HL-60/S4 (cell line): ENCODE data around the gene ZNF322.

ENCODE experiments used
- in situ Hi-C: fragments of 300-500 bp; cut with MboI; formaldehyde crosslinking; loops from 2 replicates; pipeline ENCODE4 v1.14.3; 2022; ENCODE audit warnings: low sequenced_read_pairs

The ZNF322 gene

DNA sequence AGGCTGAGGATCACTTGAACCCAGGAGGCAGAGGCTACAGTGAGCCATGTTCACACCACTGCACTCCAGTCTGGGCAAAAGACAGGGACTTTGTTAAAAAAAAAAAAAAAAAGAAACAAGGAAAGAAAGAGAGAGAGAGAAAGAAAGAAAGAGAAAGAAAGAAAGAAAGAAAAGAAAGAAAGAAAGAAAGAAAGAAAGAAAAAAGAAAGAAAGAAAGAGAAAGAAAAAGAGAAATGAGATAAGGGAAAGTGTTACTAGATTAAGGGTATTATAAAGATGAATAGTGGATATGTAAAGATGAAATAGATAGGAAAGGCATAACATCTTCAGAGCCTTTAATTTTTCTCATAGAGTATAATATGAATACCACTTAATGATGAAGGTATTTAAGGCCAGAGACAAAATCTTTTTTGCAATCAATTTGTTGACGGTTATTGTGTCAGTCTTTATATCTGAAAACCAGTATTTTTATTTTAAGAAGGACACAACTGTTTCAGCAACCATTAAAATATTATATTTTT is 36.1 kb downstream of the ZNF322 start:
- in situ Hi-C loops: loop anchor here (25.0 kb wide), 1 partner anchor 464 kb away; no protein-coding TSS in a partner anchor

DNA sequence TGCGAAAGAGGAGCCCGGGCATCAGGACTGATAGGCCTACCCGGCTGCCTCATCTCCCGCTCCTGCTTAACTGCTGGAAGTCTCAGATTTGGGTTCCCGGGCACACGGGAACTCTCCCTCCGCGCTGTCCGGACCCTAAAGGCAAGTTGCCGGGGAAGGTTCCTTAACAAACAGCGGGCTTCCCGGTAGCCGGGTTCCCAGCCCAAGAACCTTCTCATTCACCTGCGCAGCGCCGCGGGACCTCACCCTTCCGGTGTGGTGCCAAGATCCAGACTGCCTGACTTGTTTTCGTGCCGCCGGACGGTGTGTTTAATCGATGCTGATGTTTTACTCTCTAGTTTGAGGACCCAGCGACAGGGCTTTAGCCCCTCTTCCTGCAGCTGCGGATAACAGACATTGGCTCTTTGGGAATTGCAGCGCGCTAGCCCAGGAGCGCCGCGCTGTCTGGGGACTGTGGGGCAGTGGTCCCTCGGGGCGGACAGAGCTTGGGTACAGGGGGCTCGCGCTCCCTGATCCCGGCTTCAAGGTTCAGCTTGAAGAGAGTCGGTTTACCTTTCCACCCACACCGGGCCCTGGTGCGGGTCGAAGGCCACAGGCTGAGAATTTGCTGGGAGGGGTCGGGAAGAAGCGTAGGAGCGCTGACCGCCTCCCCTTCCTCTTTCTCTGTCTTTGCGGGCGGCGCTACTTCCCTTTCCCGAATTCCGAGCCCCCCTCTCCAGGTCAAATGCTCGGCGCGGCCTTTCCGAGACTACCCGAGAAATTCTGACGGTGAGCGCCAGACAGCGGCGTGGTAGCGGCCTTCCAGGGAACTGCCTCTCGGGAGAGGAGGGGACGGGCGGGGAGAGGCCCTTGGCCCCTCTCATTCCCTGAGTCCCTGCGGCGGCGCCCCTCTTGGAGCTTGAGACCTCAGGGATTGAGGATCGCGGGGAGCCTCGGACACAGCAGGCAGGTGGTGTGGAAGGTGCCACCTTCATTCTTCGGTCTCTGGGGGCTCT is 45.6 kb downstream of the ZNF322 start:
- in situ Hi-C loops: loop anchor here (25.0 kb wide), 1 partner anchor 473 kb away; no protein-coding TSS in a partner anchor

DNA sequence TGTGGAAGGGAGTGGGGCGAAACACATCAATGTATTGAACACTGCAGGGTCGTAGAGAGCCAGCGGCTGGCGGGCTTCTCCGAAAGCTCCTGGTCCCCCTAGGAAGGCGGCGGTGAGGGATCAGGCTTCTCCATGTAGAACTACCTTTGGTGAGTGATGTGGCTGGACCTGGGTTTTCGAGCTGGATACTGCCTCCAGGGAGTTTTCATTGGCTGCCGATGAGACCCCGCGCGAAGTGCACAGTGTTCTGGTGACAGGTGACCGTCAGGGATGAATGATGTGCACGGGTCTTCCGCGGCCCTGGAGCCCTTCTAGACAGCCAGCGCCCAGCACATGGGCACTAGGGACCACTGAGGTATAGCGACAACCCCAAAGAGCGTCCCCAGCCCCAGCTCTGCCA is 46.3 kb downstream of the ZNF322 start:
- in situ Hi-C loops: loop anchor here (25.0 kb wide), 1 partner anchor 474 kb away; no protein-coding TSS in a partner anchor

DNA sequence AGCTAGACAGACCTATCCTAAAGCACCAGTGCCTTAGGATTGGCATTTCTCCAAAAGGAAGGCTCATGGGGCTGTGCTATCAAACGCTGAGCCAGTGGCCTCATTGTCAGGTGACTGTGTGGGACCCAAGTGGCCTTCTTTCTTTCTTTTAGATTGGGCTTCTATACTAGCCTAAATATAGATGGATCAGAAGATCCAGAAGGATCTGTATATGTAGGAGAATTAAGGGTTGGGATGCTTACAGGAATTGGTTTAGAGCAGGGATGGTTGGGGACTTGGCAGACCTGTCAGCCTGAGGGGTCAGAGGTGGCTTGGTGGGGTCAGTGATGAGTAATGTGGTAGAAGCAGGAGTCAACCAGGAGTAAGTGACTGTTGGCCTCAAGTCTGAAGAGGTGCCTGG is 47.9 kb downstream of the ZNF322 start:
- in situ Hi-C loops: loop anchor here (25.0 kb wide), 1 partner anchor 476 kb away; no protein-coding TSS in a partner anchor

DNA sequence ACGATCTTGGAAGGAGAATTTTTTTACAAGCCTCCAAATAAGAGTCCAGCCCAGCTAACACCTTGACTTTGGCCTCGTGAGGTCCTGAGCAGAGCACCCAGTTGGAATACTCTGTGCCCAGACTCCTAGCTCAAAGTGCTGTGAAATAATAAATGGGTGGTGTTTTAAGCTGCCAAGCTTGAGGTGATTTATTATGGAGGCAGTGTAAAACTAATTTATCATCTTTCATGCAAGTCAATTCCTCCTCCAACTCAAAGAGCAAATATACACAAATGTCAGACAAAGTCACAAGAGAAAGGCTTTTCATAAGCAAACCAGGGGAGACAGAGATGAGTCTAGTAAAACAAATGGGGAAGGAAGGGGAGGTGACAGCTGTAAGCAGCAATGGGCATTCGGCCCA is 50.1 kb downstream of the ZNF322 start:
- in situ Hi-C loops: loop anchor here (25.0 kb wide), 1 partner anchor 478 kb away; no protein-coding TSS in a partner anchor

DNA sequence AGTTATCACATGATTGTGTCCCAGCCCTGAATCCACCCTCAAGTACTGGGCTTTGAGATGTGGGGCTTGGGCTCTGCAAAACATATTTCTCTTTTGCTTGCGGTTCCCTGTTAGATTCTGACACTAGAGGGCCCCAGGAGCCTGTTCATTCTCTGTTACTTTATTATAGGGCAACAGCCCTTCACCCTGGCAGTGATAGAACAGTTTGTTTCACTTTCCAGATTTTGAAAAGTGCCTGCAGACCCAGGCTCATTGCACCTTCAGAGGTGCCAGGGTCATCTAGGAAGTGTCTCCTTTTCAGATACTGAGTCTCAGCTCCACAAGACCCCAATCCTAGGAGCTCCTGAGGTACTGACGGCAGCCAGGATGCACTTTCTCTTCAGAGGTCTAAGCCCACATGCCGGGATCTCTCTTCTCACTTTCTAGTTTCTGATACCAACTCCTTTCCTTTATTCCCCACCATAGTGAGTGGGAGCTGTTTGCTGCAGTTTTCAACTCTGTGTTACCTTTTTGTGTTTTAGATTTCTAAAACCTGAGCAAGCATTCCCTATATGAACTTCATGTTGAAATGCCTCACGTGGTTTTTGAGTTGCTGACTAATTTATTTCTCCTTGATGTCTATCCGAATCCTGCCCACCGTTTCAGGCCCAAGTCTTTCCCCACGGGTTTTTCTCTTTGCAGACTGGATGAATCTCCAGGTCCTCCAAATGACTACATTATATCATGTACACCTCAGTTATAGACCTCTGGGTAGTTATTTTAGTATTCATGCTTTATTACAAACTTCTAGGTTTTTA is 51.9 kb downstream of the ZNF322 start:
- in situ Hi-C loops: loop anchor here (25.0 kb wide), 1 partner anchor 480 kb away; no protein-coding TSS in a partner anchor

DNA sequence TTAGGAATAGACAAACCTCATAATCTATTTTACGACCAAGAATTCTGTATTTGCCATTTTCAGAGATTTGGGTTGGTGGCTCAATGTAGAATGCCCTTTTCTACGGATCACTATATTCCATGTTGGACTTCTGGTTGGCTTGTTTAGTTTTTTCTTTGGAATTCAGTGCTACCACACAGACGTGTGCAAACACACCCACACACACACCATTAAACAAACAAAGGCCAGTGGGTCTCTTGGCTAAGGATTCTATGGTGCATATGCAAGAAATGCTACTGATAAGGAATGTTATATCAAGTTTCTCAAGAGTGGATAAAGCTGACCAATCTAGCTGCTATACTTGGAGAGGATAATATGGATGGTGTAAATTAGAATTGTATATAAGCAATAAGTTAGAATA is 54.7 kb downstream of the ZNF322 start:
- in situ Hi-C loops: loop anchor here (25.0 kb wide), 1 partner anchor 483 kb away; no protein-coding TSS in a partner anchor

DNA sequence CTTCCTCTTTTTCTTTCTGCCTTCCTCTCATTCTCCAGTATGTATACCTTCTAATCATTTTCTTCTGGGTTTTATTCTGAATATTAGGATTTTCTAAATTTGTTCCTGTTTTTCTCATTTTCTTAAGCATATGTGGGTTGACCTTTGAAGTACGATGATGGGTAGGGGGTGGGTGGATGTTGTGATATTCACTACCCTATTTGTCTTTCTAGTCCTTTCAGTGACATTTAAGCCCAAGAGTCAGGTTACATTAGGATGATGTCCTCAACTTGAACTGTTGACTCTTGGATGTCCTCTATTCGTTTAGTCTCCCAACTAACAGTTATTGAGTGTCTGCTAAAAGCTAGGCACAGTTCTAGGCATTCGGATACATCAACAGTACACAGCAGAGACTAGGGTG is 55.5 kb downstream of the ZNF322 start:
- in situ Hi-C loops: loop anchor here (25.0 kb wide), 1 partner anchor 483 kb away; no protein-coding TSS in a partner anchor

DNA sequence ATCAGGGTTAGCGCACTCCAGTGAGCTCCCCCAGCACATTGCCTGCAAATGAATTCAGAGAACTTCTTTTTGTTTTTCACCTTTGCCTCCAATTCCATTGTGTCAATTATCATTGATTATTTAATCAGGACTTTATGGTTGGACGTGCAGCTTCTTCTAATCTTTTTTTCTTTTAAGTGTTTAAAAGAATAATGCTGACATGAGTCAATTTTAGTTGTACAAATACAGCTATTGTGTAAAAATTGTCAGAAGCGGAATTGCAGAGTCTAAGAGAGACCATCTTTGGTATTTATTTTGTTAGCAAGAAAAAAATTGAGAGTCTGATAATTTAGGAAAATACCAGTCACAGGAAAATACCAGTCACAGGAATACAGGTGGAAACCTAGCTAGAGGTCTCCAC is 57.3 kb downstream of the ZNF322 start:
- in situ Hi-C loops: loop anchor here (25.0 kb wide), 1 partner anchor 485 kb away; no protein-coding TSS in a partner anchor

DNA sequence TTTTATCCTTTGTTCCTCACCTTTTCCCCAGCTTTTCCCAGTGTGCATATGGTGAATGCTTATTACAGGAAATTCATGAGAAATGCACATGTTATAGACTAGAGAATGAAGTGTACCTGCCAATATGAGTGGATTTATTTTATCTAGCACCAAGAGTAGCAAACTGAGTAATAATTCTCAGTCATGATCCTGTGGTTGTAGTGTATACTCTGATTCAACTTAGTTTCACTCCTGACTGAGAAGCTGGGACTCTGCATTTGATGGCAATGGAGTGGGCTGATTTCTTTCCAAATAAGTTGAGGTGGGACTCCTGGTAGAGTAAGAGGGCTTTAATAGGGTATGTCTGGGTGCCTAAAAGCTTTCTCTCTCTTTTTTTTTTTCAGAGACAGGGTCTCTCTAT is 58.8 kb downstream of the ZNF322 start:
- in situ Hi-C loops: loop anchor here (25.0 kb wide), 1 partner anchor 487 kb away; no protein-coding TSS in a partner anchor

DNA sequence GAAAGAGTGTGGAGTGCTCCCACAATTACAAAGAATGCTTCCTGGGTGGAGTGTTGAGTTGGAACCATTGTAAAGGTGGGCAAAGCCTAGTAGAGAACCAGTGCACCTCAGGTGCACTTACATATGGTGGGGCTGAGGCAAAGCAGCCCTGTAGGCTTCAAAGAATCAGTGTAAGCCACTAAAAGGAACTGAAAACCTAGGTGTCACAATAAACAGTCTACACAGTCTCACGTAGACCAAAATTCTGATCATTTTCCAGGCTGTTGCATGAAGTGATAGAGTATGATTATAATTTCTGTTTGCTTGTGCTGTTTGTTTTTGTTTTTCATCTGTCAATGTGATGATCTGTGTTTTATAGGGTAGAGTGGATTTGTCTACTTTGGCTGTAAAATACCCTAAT is 60.0 kb downstream of the ZNF322 start:
- in situ Hi-C loops: no loop called here

DNA sequence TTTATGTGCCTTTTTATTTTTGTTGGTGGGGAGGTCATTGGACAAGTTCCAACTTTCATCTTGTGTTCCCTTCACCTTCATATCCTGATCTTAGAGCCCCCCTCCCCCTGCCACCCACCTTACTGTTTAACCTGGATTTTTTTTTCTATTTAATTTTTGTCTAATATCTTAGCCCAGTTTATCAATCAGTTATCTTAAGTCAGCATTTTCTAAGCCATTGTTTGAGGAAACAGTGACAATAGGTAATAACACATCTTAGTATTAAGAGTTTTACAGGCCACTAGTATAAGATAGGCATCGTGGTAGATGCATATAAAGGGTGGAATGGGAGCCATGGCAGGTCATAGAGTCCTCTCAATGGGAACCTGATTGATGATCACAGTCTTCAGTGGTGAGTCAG is 60.4 kb downstream of the ZNF322 start:
- in situ Hi-C loops: no loop called here

DNA sequence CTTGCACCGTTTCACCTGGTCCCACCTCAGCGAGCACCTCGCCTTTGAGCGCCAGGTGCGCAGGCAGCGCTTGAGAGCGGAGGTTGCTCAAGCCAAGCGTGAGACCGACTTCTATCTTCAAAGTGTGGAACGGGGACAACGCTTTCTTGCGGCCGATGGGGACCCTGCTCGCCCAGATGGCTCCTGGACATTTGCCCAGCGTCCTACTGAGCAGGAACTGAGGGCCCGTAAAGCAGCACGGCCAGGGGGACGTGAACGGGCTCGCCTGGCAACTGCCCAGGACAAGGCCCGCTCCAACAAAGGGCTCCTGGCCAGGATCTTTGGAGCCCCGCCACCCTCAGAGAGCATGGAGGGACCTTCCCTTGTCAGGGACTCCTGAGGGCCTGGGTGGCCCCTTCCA is 61.3 kb downstream of the ZNF322 start:
- in situ Hi-C loops: no loop called here

DNA sequence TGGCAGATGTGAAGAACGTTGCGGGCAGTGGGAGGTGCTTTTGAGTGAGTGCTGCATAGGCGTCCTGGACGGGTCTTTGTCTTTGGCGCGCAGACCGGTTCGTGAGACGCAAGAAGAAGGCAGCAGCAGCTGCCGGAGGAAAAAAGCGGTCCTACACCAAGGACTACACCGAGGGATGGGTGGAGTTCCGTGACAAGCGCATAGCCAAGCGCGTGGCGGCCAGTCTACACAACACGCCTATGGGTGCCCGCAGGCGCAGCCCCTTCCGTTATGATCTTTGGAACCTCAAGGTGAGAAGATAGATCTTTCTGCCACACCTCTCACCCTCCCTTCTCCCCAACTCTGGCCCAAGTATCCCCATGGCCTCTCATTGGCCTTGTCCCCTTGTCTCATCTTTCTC is 61.7 kb downstream of the ZNF322 start:
- in situ Hi-C loops: no loop called here

DNA sequence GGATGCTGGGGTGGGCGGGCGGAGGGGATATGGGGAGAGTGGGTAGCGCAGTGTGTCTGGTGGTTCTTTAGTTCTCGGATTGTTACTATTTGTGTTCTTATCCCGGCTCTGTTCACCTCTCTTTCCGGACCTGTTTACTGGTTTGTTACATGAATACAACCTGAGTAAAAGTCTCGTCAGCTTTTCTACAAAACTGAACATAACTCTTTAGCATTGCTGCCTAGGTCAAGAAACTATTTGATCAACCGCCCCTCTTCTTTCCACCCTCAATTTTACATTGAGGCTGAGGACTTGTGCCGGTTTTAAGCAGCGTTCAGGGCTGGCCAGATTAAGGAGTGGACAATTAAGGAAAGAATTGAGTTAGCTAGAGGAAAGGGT is 62.2 kb downstream of the ZNF322 start:
- in situ Hi-C loops: no loop called here

DNA sequence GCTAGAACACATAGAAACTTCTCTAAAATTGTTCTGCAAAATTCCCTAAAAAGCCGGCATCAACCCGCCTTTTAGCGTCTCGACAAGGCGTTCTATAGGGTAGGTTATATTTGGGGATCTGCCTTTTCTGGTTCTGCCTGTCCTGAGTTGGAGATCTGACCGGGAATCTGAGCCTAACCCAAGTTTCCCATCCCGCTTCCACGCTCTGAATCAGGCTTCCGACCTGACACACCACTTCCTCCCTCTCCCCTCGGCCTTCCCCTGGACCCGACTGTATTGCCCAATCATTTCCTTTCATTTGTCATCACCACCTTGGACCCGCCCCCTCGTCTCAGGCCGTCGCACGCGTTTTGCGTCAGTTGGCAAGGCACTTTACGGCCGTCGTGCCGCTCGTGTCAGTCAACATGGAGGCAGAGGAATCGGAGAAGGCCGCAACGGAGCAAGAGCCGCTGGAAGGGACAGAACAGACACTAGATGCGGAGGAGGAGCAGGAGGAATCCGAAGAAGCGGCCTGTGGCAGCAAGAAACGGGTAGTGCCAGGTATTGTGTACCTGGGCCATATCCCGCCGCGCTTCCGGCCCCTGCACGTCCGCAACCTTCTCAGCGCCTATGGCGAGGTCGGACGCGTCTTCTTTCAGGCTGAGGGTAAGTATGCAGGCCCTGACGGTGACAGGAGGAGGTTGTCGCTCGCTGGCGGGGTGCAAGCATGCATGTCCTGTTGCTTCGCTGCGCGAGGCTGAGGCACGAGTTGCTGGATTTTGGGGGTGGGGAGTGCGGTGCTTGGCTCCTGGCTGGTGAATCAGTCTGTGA is 62.8 kb downstream of the ZNF322 start, which contains the start of gene ABT1:
Gene ABT1, plus strand, starts transcription at position 375 of the 810 bp plus-strand sequence. Its CDS starts 30 bp downstream, at position 405.
- in situ Hi-C loops: no loop called here

DNA sequence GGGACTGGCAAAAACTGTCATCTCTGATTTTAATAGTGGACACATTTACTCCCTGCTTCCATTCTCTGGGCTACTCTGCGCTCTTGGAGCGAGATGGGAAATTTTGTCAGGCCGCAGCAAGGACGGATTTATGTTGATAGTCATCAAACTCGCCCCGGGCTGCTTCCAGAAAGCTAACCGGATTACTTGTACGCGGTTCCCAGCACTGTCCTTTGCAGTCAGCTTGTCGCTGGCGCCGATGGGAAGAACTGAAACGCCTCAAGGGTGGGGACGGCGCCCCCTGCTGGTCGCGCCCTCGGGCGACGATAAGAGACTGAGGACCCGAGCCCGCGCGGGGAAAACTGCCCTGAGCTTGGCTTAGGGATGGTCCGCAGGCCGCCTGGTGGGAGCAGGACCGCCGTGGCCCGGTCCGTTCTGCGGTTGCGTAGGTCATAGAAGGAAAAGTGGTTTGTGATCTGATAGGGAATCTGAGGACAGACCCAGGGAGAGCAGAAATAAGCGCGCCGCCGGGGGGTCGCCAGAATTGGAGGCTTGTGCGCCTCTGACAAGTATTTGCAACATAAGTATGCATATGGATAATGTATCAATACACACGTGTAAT is 63.8 kb downstream of the ZNF322 start:
- in situ Hi-C loops: no loop called here

DNA sequence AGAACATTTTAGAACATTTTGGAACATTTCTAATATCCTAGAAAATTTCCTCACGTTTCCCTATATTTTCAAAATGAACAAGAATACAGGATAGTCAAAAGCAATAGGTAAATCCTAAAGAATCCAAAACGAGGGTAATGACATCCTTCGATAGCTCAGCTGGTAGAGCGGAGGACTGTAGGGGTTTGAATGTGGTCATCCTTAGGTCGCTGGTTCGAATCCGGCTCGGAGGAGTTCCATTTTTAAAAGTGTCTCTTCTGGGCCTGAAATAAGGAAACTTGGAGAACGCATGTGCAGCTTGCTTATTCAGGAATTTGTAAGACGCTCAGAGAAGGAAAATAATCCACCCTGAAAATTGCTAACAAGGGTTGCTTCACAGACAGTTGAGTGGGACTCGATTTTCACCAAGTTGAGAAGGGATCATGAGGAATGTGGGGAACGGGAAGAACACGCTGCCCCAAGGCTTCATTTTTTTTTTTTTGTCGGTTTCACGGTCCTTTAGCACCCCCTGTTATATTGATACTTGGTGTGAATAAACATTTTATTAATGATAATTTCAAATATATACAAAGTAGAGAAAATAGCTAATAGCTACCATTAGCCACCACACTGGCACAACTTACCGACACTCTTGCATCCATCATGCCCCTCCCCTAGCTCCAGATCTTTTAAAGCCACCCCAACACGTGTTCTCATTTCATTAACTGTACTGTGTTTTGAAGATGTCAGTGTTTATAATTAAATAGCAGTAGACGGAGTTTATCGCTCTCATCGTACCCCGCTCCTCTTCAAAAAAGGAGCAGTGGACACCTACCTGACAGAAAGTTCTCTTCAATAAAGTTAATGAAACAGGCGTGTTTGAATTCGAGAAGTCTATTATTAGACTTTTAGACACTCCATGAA is 64.6 kb downstream of the ZNF322 start:
- in situ Hi-C loops: no loop called here

DNA sequence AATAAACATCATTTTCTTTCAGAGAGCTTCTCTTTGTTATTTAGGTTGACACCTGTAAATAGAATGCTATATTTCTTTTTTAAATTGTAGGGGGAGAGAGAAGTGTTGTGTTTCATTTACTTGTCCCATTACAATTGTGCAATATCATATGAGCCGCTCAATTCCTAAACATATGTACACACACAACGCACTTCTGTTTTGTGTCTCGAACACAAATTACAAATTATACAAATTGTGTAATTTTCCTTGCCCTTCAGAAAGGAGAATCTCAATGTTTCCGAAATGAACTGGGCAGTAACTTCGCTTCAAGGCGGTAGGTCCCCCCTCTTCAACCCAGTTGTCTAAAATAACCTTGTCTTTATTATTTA is 65.4 kb downstream of the ZNF322 start:
- in situ Hi-C loops: no loop called here
